ENCODE data around the gene ASZ1.

GRCh38 chr7:117389871-117390270, 37.4 kb downstream of the ASZ1 start:
- no peak for TF ChIP-seq CTCF (conservative IDR thresholded peaks at IDR 0.05; ENCODE audit: low read depth, low read length)
- TF ChIP-seq CEBPB (IDR thresholded peaks at IDR 0.05; ENCODE audit: low read depth, low read length), result no peak
- no peak for TF ChIP-seq RFX5 (IDR thresholded peaks at IDR 0.05; ENCODE audit: low read depth, low read length)
- TF ChIP-seq FOS (IDR thresholded peaks at IDR 0.05; ENCODE audit: low read depth, low read length), result no peak
- TF ChIP-seq POLR2A (IDR thresholded peaks at IDR 0.05; ENCODE audit: low read depth, low read length), result no peak
- TF ChIP-seq CHD1 (IDR thresholded peaks at IDR 0.05; ENCODE audit: low read depth, low read length), result no peak
- TF ChIP-seq MAZ (IDR thresholded peaks at IDR 0.05; ENCODE audit: borderline replicate concordance, low read depth, low read length), result no peak
